H9 (cell line): ENCODE results near the gene COASY. TPM values are rescaled to one million over a fixed set of nuclear protein-coding genes. Genes with fewer than 3 reads are reported as not detected.

Source experiments
- DNase-seq: peaks from one replicate; pipeline ENCODE4 v3.0.0-alpha.2; 2017
- H2AFZ ChIP-seq: one replicate; pipeline ENCODE4 v1.6.1; 2013; ENCODE audit warnings: mild to moderate bottlenecking, low read length, control low read depth, moderate library complexity
- H2AK5ac ChIP-seq: 2 replicates; pipeline ENCODE4 v1.6.1; 2013; ENCODE audit warnings: low read length, control low read depth, mixed read lengths; ENCODE audit not compliant: insufficient read length
- H2BK120ac ChIP-seq: one replicate; pipeline ENCODE4 v1.6.1; 2013; ENCODE audit warnings: low read depth, mild to moderate bottlenecking, low read length, control low read depth, inconsistent platforms; ENCODE audit not compliant: poor library complexity, severe bottlenecking
- H2BK12ac ChIP-seq: 2 replicates; pipeline ENCODE4 v1.6.1; 2013; ENCODE audit warnings: low read length, control low read depth, mixed read lengths, low read depth; ENCODE audit not compliant: insufficient read length
- H2BK15ac ChIP-seq: 2 replicates; pipeline ENCODE4 v1.6.1; 2013; ENCODE audit warnings: low read depth, low read length, control low read depth
- H2BK20ac ChIP-seq: one replicate; pipeline ENCODE4 v1.6.1; 2013; ENCODE audit warnings: low read depth, mild to moderate bottlenecking, low read length, control low read depth, inconsistent platforms; ENCODE audit not compliant: poor library complexity, severe bottlenecking
- H2BK5ac ChIP-seq: 2 replicates; pipeline ENCODE4 v1.6.1; 2013; ENCODE audit warnings: low read length, control low read depth, mixed read lengths; ENCODE audit not compliant: insufficient read length
- H3K14ac ChIP-seq: 2 replicates; pipeline ENCODE4 v1.6.1; 2013; ENCODE audit warnings: low read length, control low read depth; ENCODE audit not compliant: insufficient read depth
- H3K18ac ChIP-seq: 2 replicates; pipeline ENCODE4 v1.6.1; 2013; ENCODE audit warnings: low read depth, mild to moderate bottlenecking, mixed read lengths, low read length, control low read depth; ENCODE audit not compliant: insufficient read length
- H3K23ac ChIP-seq: 2 replicates; pipeline ENCODE4 v1.6.1; 2013; ENCODE audit warnings: low read length, control low read depth, mixed read lengths, low read depth; ENCODE audit not compliant: insufficient read length
- H3K23me2 ChIP-seq: 2 replicates; pipeline ENCODE4 v1.6.1; 2013; ENCODE audit warnings: low read depth, mild to moderate bottlenecking, mixed read lengths, low read length, control low read depth; ENCODE audit not compliant: insufficient read length, poor library complexity, severe bottlenecking
- H3K27ac ChIP-seq: 2 replicates; pipeline ENCODE4 v1.5.1; 2013; ENCODE audit warnings: low read length, control low read depth, mixed read lengths, low read depth; ENCODE audit not compliant: insufficient read length
- H3K27me3 ChIP-seq: 2 replicates; pipeline ENCODE4 v1.6.1; 2013; ENCODE audit warnings: low read length, control low read depth, inconsistent platforms; ENCODE audit not compliant: insufficient read depth
- H3K4ac ChIP-seq: 2 replicates; pipeline ENCODE4 v1.6.1; 2013; ENCODE audit warnings: low read depth, mild to moderate bottlenecking, control low read depth, inconsistent platforms, low read length, moderate library complexity
- H3K4me1 ChIP-seq: 2 replicates; pipeline ENCODE4 v1.6.1; 2013; ENCODE audit warnings: low read length, control low read depth, inconsistent platforms; ENCODE audit not compliant: insufficient read depth
- H3K4me2 ChIP-seq: 2 replicates; pipeline ENCODE4 v1.6.1; 2013; ENCODE audit warnings: low read length, control low read depth, mixed read lengths; ENCODE audit not compliant: insufficient read length, insufficient read depth
- H3K56ac ChIP-seq: 2 replicates; pipeline ENCODE4 v1.6.1; 2013; ENCODE audit warnings: low read depth, mild to moderate bottlenecking, mixed read lengths, low read length, control low read depth; ENCODE audit not compliant: insufficient read length
- H3K79me1 ChIP-seq: 2 replicates; pipeline ENCODE4 v1.6.1; 2013; ENCODE audit warnings: low read depth, mild to moderate bottlenecking, moderate library complexity, low read length, control low read depth, inconsistent platforms; ENCODE audit not compliant: insufficient read depth, poor library complexity, severe bottlenecking
- H3K79me2 ChIP-seq: 2 replicates; pipeline ENCODE4 v1.6.1; 2013; ENCODE audit warnings: low read length, control low read depth, inconsistent platforms; ENCODE audit not compliant: insufficient read depth
- H3K9ac ChIP-seq: 2 replicates; pipeline ENCODE4 v1.6.1; 2013; ENCODE audit warnings: low read length, control low read depth, mixed read lengths; ENCODE audit not compliant: insufficient read length; ENCODE audit errors: extremely low read depth
- H3K9me3 ChIP-seq: one replicate; pipeline ENCODE4 v1.6.1; 2013; ENCODE audit warnings: low read depth, low read length, inconsistent platforms; ENCODE audit not compliant: control insufficient read depth
- H3T11ph ChIP-seq: one replicate; pipeline ENCODE4 v1.6.1; 2013; ENCODE audit warnings: mild to moderate bottlenecking, low read length, control low read depth, inconsistent platforms
- H4K20me1 ChIP-seq: one replicate; pipeline ENCODE4 v1.6.1; 2013; ENCODE audit not compliant: control insufficient read depth, insufficient read length, insufficient read depth
- H4K5ac ChIP-seq: 2 replicates; pipeline ENCODE4 v1.6.1; 2013; ENCODE audit warnings: low read depth, mild to moderate bottlenecking, mixed read lengths, low read length, control low read depth; ENCODE audit not compliant: insufficient read length
- H4K8ac ChIP-seq: replicated peaks from 2 replicates; pipeline ENCODE4 v1.6.1; 2013; ENCODE audit warnings: low read length, control low read depth, mixed read lengths, low read depth; ENCODE audit not compliant: insufficient read length
- H4K91ac ChIP-seq: 2 replicates; pipeline ENCODE4 v1.6.1; 2013; ENCODE audit warnings: low read depth, mild to moderate bottlenecking, moderate library complexity, mixed read lengths, low read length, control low read depth; ENCODE audit not compliant: insufficient read length
- H3K27ac Mint-ChIP-seq, 3 experiments: 2 replicates in 2 of 3; 3 replicates in 1 of 3; pipeline ENCODE4 v1.8.0; 2020 to 2021; ENCODE audit warnings: mixed read lengths in 3 of 3, mild to moderate bottlenecking in 1 of 3, moderate library complexity in 1 of 3
- H3K27me3 Mint-ChIP-seq: 2 replicates; pipeline ENCODE4 v1.8.0; 2021; ENCODE audit warnings: low read depth, mild to moderate bottlenecking, moderate library complexity, mixed read lengths
- H3K36me3 Mint-ChIP-seq, 3 experiments: 2 replicates in 2 of 3; 3 replicates in 1 of 3; pipeline ENCODE4 v1.8.0; 2020 to 2021; ENCODE audit warnings: low read depth in 3 of 3, mixed read lengths in 3 of 3; ENCODE audit not compliant: insufficient read depth in 1 of 3
- H3K4me1 Mint-ChIP-seq, 2 experiments: 2 replicates each; pipeline ENCODE4 v1.8.0; 2020; ENCODE audit warnings: mixed read lengths in 2 of 2
- H3K4me3 Mint-ChIP-seq, 2 experiments: 2 replicates in 1 of 2; 3 replicates in 1 of 2; pipeline ENCODE4 v1.8.0; 2020 to 2021; ENCODE audit warnings: mild to moderate bottlenecking in 2 of 2, mixed read lengths in 2 of 2, moderate library complexity in 1 of 2
- H3K9me3 Mint-ChIP-seq, 2 experiments: 2 replicates in 1 of 2; 3 replicates in 1 of 2; pipeline ENCODE4 v1.8.0; 2020; ENCODE audit warnings: mild to moderate bottlenecking in 2 of 2, mixed read lengths in 2 of 2, moderate library complexity in 1 of 2
- WGBS: extraction: QIAGEN DNeasy Blood & Tissue Kit; methylation state at CpG from one replicate; pipeline ENCODE4 v1.1.7; 2013; ENCODE audit warnings: missing lambda C conversion rate, low lambda C conversion rate, mixed read lengths; ENCODE audit not compliant: insufficient read length; ENCODE audit errors: extremely low coverage; 5-methylcytosine and 5-hydroxymethylcytosine counted together
- total RNA-seq: library from RNA; stranded (reverse); gene quantifications from 2 replicates; pipeline ENCODE4 v1.2.1, GENCODE V29; 2021
- TF ChIP-seq, protein P1 (sequence below): fragments of 200-600 bp; sonication (generic); conservative IDR thresholded peaks from 3 replicates; pipeline ENCODE4 v1.8.0; 2021; ENCODE audit warnings: antibody characterized with exemption, mild to moderate bottlenecking

The COASY gene
- total RNA-seq, 1 experiment from 2014 or later = 84.1 TPM

DNA sequence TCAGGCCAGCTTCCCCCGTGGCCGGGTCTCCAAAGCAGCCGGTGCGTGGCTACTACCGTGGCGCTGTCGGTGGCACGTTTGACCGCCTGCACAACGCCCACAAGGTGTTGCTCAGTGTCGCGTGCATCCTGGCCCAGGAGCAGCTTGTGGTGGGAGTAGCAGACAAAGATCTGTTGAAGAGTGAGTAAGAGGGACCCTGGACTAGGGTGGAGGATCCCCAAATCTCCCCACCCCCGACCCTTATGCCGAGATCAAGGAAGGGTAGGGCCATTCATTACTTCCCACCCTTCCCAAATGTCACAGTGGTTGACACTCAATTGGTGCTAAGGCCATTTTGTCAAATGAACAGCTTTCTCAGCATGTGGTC lies 1.2 kb downstream of the COASY start:
- Histone ChIP-seq H3K14ac (no peak overlapping the region), H3K27ac (no peak overlapping the region), H3K9ac (peak overlapping the region; percentile 85), H4K8ac (no peak overlapping the region), H3K4me2 (peak overlapping the region; percentile 86), H2BK20ac (no peak overlapping the region), H3K4me1 (peaks cover 2% of the 10 kb centered on the region; the same call in 1 of the 2 replicates), H3K23ac (no peak overlapping the region), H3K79me1 (peaks cover 4% of the 10 kb centered on the region), H4K91ac (no peak overlapping the region), H4K20me1 (no peaks in the 10 kb centered on the region), H2BK12ac (no peak overlapping the region), H3K18ac (no peak overlapping the region), H3K27me3 (no peaks in the 10 kb centered on the region), H3K79me2 (peaks cover 7% of the 10 kb centered on the region; the same call in 1 of the 2 replicates), H3K23me2 (peaks cover 16% of the 10 kb centered on the region), H4K5ac (no peak overlapping the region), H3K9me3 (no peaks in the 10 kb centered on the region), H3T11ph (no peak overlapping the region), H3K56ac (no peak overlapping the region), H3K4ac (no peak overlapping the region), H2BK120ac (no peak overlapping the region), H2BK5ac (no peak overlapping the region), H2AK5ac (no peak overlapping the region), H2BK15ac (no peak overlapping the region), H2AFZ (no peak overlapping the region)
- peaks cover 3 to 33% (median 25%) of the 10 kb centered on the region in 3 experiments; a peak in 6 of 7 replicates for H3K36me3 Mint-ChIP-seq
- no peaks in the 10 kb centered on the region for H3K27me3 Mint-ChIP-seq
- no peaks in the 10 kb centered on the region for H3K9me3 Mint-ChIP-seq
- WGBS = no CpG with 5 or more reads among the region's 14 CpGs
- peaks cover 17 to 25% of the 10 kb centered on the region in 2 experiments for H3K4me1 Mint-ChIP-seq
- H3K27ac Mint-ChIP-seq = peak overlapping the region in 1 of 3 experiments; percentile 96; a peak in 2 of 7 replicates
- H3K4me3 Mint-ChIP-seq = peak overlapping the region; percentile 94 to 95
- TF ChIP-seq, protein P1, sequence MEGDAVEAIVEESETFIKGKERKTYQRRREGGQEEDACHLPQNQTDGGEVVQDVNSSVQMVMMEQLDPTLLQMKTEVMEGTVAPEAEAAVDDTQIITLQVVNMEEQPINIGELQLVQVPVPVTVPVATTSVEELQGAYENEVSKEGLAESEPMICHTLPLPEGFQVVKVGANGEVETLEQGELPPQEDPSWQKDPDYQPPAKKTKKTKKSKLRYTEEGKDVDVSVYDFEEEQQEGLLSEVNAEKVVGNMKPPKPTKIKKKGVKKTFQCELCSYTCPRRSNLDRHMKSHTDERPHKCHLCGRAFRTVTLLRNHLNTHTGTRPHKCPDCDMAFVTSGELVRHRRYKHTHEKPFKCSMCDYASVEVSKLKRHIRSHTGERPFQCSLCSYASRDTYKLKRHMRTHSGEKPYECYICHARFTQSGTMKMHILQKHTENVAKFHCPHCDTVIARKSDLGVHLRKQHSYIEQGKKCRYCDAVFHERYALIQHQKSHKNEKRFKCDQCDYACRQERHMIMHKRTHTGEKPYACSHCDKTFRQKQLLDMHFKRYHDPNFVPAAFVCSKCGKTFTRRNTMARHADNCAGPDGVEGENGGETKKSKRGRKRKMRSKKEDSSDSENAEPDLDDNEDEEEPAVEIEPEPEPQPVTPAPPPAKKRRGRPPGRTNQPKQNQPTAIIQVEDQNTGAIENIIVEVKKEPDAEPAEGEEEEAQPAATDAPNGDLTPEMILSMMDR = no peak
- no peak for DNase-seq
